HL-60/S4 treated with retinoic acid at 250 ng/mL for 4 days and 3 days (cell line): ENCODE results near the gene PRKAB1.

ENCODE experiments used
- in situ Hi-C: fragments of 300-500 bp; cut with MboI; formaldehyde crosslinking; loops from 2 replicates; pipeline ENCODE4 v1.7.0; 2022; ENCODE audit warnings: low sequenced_read_pairs

PRKAB1 gene

GRCh38 chr12:119660076-119660475 lies 7.9 kb upstream of the PRKAB1 start:
- in situ Hi-C loops, result no loop called here

GRCh38 chr12:119661882-119662281 lies 6.1 kb upstream of the PRKAB1 start:
- in situ Hi-C loops, result no loop called here

- in situ Hi-C loops, result no loop called here
These were observed 3.3 kb upstream of the PRKAB1 start for GRCh38 chr12:119664642-119665041.

GRCh38 chr12:119665164-119665929 lies 2.6 kb upstream of the PRKAB1 start:
- in situ Hi-C loops, result no loop called here

GRCh38 chr12:119666226-119666795 lies 1.6 kb upstream of the PRKAB1 start:
- in situ Hi-C loops, result no loop called here

GRCh38 chr12:119666900-119667576 lies 895 bp upstream of the PRKAB1 start:
- in situ Hi-C loops, result no loop called here

- in situ Hi-C loops, result no loop called here
These were observed 450 bp downstream of the PRKAB1 start for GRCh38 chr12:119668324-119668841.

GRCh38 chr12:119669744-119670472 lies 2.0 kb downstream of the PRKAB1 start:
- in situ Hi-C loops, result no loop called here

GRCh38 chr12:119671070-119671469 lies 3.1 kb downstream of the PRKAB1 start:
- in situ Hi-C loops, result no loop called here

- in situ Hi-C loops, result no loop called here
These were observed 4.3 kb downstream of the PRKAB1 start for GRCh38 chr12:119672194-119672593.

- in situ Hi-C loops, result no loop called here
These were observed 5.7 kb downstream of the PRKAB1 start for GRCh38 chr12:119673634-119674033.

- in situ Hi-C loops, result no loop called here
These were observed 6.6 kb downstream of the PRKAB1 start for GRCh38 chr12:119674560-119674959.

GRCh38 chr12:119676022-119676421 lies 8.1 kb downstream of the PRKAB1 start:
- in situ Hi-C loops, result no loop called here

- in situ Hi-C loops, result no loop called here
These were observed 8.6 kb downstream of the PRKAB1 start for GRCh38 chr12:119676573-119676972.

GRCh38 chr12:119678459-119678858 lies 10.5 kb downstream of the PRKAB1 start:
- in situ Hi-C loops, result no loop called here

GRCh38 chr12:119679081-119679480 lies 11.1 kb downstream of the PRKAB1 start:
- in situ Hi-C loops, result no loop called here

GRCh38 chr12:119679490-119679889 lies 11.6 kb downstream of the PRKAB1 start:
- in situ Hi-C loops, result no loop called here

- in situ Hi-C loops, result no loop called here
These were observed 13.2 kb downstream of the PRKAB1 start for GRCh38 chr12:119681111-119681510.

- in situ Hi-C loops, result no loop called here
These were observed 14.1 kb downstream of the PRKAB1 start for GRCh38 chr12:119681728-119682638.

- in situ Hi-C loops, result no loop called here
These were observed 14.8 kb downstream of the PRKAB1 start for GRCh38 chr12:119682639-119683252.
